ENCODE data around the gene KDM2A. TPM values are rescaled to one million over a fixed set of nuclear protein-coding genes. Genes with fewer than 3 reads are reported as not detected.
A peak's percentile ranks its signal among the peaks of the same experiment; 100 is the strongest.

KDM2A gene
- total RNA-seq, 1 experiment from 2014 or later, result 12.6 TPM

GRCh38 chr11:67272327-67273259, 153.5 kb downstream of the KDM2A start:
- in situ Hi-C loops (cut with HindIII; ENCODE audit: low pct_unique_long_range_greater_than_20kb, low sequenced_read_pairs), result no loop called here
- DNase-seq (ENCODE audit: low read depth, low spot score), result no peak

GRCh38 chr11:67273260-67273990, 154.4 kb downstream of the KDM2A start:
- no peak for DNase-seq (ENCODE audit: low read depth, low spot score)
- in situ Hi-C loops (cut with HindIII; ENCODE audit: low pct_unique_long_range_greater_than_20kb, low sequenced_read_pairs), result no loop called here

- in situ Hi-C loops (cut with HindIII; ENCODE audit: low pct_unique_long_range_greater_than_20kb, low sequenced_read_pairs), result no loop called here
- no peak for DNase-seq (ENCODE audit: low read depth, low spot score)
Observed at GRCh38 chr11:67274768-67275605, 155.9 kb downstream of the KDM2A start.

- in situ Hi-C loops (cut with HindIII; ENCODE audit: low pct_unique_long_range_greater_than_20kb, low sequenced_read_pairs), result no loop called here
Observed at GRCh38 chr11:67275606-67276409, 156.7 kb downstream of the KDM2A start.

GRCh38 chr11:67276781-67277230, 157.7 kb downstream of the KDM2A start:
- in situ Hi-C loops (cut with HindIII; ENCODE audit: low pct_unique_long_range_greater_than_20kb, low sequenced_read_pairs), result no loop called here
- DNase-seq (ENCODE audit: low read depth, low spot score), result peak; percentile 11

More at GRCh38 chr11:67275606-67276409, 156.7 kb downstream of the KDM2A start:
- no peak for DNase-seq (ENCODE audit: low read depth, low spot score)

GRCh38 chr11:67277231-67277961, 158.3 kb downstream of the KDM2A start:
- peak; percentile 54 for DNase-seq (ENCODE audit: low read depth, low spot score)
- in situ Hi-C loops (cut with HindIII; ENCODE audit: low pct_unique_long_range_greater_than_20kb, low sequenced_read_pairs), result no loop called here

- in situ Hi-C loops (cut with HindIII; ENCODE audit: low pct_unique_long_range_greater_than_20kb, low sequenced_read_pairs), result no loop called here
- DNase-seq (ENCODE audit: low read depth, low spot score), result no peak
Observed at GRCh38 chr11:67278135-67278938, 159.3 kb downstream of the KDM2A start.

GRCh38 chr11:67278939-67279588, 160.0 kb downstream of the KDM2A start:
- DNase-seq (ENCODE audit: low read depth, low spot score), result no peak
- in situ Hi-C loops (cut with HindIII; ENCODE audit: low pct_unique_long_range_greater_than_20kb, low sequenced_read_pairs), result no loop called here

- in situ Hi-C loops (cut with HindIII; ENCODE audit: low pct_unique_long_range_greater_than_20kb, low sequenced_read_pairs), result no loop called here
- DNase-seq (ENCODE audit: low read depth, low spot score), result no peak
Observed at GRCh38 chr11:67279589-67280340, 160.7 kb downstream of the KDM2A start.

- in situ Hi-C loops (cut with HindIII; ENCODE audit: low pct_unique_long_range_greater_than_20kb, low sequenced_read_pairs), result no loop called here
- DNase-seq (ENCODE audit: low read depth, low spot score), result no peak
Observed at GRCh38 chr11:67280341-67280787, 161.3 kb downstream of the KDM2A start.

- DNase-seq (ENCODE audit: low read depth, low spot score), result no peak
- in situ Hi-C loops (cut with HindIII; ENCODE audit: low pct_unique_long_range_greater_than_20kb, low sequenced_read_pairs), result no loop called here
Observed at GRCh38 chr11:67280788-67281551, 161.9 kb downstream of the KDM2A start.

GRCh38 chr11:67281552-67282150, 162.6 kb downstream of the KDM2A start:
- no peak for DNase-seq (ENCODE audit: low read depth, low spot score)
- in situ Hi-C loops (cut with HindIII; ENCODE audit: low pct_unique_long_range_greater_than_20kb, low sequenced_read_pairs), result no loop called here

- DNase-seq (ENCODE audit: low read depth, low spot score), result no peak
- in situ Hi-C loops (cut with HindIII; ENCODE audit: low pct_unique_long_range_greater_than_20kb, low sequenced_read_pairs), result no loop called here
Observed at GRCh38 chr11:67282155-67282875, 163.3 kb downstream of the KDM2A start.
